Measurements from ENCODE around the gene STAU1. TPM values are rescaled to one million over a fixed set of nuclear protein-coding genes. Genes with fewer than 3 reads are reported as not detected.
"Not testable (repeated sequence)": the region's sequence is repeated elsewhere in the genome, so short reads cannot be mapped to it uniquely, and the experiment has no call there.

The STAU1 gene, protein sequence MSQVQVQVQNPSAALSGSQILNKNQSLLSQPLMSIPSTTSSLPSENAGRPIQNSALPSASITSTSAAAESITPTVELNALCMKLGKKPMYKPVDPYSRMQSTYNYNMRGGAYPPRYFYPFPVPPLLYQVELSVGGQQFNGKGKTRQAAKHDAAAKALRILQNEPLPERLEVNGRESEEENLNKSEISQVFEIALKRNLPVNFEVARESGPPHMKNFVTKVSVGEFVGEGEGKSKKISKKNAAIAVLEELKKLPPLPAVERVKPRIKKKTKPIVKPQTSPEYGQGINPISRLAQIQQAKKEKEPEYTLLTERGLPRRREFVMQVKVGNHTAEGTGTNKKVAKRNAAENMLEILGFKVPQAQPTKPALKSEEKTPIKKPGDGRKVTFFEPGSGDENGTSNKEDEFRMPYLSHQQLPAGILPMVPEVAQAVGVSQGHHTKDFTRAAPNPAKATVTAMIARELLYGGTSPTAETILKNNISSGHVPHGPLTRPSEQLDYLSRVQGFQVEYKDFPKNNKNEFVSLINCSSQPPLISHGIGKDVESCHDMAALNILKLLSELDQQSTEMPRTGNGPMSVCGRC
- total RNA-seq (2014; rRNA removed; shearing (Covaris generic)): 34.7 and 47.4 TPM in 2 replicates

- DNase-seq (ENCODE audit: low spot score): peak; percentile 91
Measured at GRCh38 chr20:49187851-49188641, at the start of gene STAU1. Gene STAU1, minus strand, starts transcription at chr20:49188334. Its CDS starts 22,133 bp downstream, at chr20:49166201.

DNA sequence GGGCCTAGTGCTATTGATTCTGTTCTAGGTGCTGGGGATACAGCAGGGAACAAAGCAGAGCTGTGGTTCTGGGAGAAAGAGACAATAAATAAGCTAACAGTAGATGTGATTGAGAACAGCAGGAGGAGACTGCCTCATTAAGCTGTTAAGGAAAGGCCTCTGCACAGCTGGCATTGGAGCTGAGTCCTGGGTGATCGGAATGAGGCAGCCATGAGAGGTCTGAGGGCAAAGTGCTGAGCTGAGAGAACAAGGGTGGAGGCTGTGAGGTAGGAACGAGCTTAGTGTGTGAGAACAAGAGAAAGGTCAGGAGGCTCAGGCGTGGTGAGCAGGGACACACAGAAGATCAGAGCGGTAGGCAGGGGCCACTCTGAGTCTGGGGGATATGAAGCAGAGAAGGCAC lies 49.4 kb upstream of the STAU1 start:
- DNase-seq (ENCODE audit: low spot score): no peak

DNA sequence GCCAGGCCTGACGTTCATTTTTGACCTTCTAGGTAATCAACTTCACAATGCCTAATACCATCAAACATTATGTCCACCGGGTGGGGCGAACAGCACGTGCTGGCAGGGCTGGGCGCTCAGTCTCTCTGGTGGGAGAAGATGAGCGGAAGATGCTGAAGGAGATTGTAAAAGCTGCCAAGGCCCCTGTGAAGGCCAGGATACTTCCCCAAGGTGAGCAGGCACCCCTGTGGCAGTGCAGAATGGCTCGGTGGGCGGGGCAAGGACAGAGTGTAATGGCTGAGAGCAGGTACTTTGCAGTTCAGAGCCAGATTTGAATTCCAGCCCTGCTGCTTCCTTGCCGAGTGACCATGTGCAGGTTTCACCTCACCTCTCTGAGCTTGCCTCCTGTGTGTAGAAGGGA lies 48.2 kb upstream of the STAU1 start:
- DNase-seq (ENCODE audit: low spot score): no peak

- DNase-seq (ENCODE audit: low spot score): no peak
Measured at GRCh38 chr20:49234831-49235230, 46.7 kb upstream of the STAU1 start.

DNA sequence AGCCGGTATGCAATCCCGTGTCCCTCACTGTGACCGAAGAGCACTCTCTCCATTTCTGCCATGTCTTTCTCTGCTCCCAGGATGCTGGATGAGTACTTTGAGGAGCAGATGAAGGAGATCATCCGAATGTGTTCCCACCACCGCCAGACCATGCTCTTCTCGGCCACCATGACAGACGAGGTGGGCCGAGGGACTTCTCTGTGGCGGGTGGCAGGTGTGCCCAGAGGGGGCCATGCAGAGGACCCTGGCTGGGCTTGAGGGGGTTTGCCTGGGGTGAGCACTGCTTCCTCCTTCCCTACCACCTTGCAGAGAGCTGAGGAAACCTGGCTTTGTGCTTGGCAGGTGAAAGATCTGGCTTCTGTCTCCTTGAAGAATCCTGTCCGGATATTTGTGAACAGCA lies 45.1 kb upstream of the STAU1 start:
- DNase-seq (ENCODE audit: low spot score): no peak

GRCh38 chr20:49231471-49231870 lies 43.3 kb upstream of the STAU1 start:
- no peak for DNase-seq (ENCODE audit: low spot score)

GRCh38 chr20:49230561-49231133 lies 42.5 kb upstream of the STAU1 start:
- peak; percentile 19 for DNase-seq (ENCODE audit: low spot score)

GRCh38 chr20:49230021-49230420 lies 41.9 kb upstream of the STAU1 start:
- no peak for DNase-seq (ENCODE audit: low spot score)

DNA sequence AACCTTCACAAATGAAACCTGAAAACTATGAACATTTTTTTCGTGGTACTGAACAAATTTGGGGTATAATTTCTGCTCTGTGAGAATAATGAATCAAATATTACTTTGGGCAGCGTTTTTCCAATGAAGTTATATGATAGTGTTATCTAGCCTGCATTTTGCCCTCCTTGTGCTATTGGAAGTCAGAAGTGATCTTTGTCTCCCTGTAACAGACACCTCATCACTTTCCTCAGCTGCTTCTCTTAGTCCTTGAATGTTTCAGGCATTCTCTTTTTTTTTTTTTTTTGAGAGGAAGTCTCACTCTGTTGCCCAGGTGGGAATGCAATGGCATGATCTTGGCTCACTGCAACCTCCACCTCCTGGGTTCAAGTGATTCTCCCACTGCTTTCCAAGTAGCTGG lies 41.2 kb upstream of the STAU1 start:
- no peak for DNase-seq (ENCODE audit: low spot score)

DNA sequence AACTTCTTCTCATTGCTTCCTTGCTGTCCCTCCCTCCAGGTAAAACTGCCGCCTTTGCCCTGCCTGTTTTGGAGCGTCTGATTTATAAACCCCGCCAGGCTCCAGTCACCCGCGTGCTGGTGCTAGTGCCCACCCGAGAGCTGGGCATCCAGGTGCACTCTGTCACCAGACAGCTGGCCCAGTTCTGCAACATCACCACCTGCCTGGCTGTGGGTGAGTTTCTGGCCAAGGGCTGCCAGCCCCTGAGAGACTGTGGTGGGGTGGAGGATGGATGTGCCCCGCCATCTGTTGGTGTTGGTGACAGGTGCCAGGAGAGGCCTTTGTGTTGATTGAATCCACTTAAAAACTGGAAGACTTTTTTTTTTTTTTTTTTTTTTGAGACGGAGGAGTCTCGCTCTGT lies 40.5 kb upstream of the STAU1 start:
- DNase-seq (ENCODE audit: low spot score): no peak

- DNase-seq (ENCODE audit: low spot score): no peak
Measured at GRCh38 chr20:49225896-49226295, 37.8 kb upstream of the STAU1 start.

- DNase-seq (ENCODE audit: low spot score): no peak
Measured at GRCh38 chr20:49219924-49220831, 32.0 kb upstream of the STAU1 start.

DNA sequence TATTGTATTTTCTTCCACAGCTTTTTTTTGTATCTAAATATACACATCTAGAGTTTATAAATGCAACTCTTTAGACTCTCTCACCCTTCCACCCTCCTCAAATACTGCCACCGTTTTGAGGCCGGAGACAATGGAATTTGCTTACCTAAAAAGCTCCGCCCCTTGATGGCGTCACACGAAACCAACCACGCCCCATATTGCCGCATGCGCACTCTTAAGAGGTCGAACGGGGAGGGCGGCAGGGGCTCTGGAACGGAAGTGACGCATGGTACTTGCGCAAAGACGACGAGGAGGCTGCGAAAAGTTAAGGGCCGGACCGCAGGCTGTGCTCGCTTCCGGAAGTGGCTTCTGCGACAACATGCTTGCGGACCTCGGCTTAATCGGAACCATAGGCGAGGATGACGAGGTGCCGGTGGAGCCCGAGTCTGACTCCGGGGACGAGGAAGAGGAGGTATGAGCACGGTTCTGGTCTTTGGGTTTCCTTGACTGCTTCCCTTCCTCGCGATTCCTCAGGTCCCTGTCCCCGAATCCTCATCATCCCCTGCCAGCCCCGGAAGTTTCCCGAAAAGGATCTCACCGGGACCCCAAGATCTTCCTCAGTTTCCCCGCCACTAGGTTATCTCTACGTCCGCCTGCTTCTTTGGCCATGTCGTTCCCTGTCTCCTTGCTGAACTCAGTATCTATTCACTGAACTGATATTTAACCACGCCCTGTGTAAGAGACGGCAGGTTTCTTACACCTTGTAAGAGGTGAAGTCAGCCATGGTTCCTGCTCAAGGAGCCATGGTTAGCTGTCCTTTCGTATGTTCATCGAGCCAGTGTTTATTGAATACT lies 31.2 kb upstream of the STAU1 start, which contains the start of gene DDX27:
Gene DDX27 (plus strand): TSS at position 326 of the 833 bp plus-strand sequence. CDS start 33 bp downstream, at position 359.
- DNase-seq (ENCODE audit: low spot score): peak; percentile 98

DNA sequence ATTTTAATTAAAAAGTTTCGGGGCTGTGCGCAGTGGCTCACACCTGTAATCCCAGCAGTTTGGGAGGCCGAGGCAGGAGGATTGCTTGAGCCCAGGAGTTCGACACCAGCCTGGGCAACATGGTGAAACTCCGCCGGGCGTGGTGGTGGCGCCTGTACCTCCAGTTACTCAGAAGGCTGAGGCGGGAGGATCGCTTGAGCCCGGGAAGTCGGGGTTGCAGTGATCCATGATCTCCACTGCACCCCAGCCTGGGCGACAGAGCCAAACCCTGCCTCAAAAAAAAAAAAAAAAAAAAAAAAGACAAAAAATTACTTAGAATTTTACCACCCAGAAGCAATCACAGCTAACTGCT lies 30.6 kb upstream of the STAU1 start:
- DNase-seq (ENCODE audit: low spot score): not testable (repeated sequence)

- DNase-seq (ENCODE audit: low spot score): peak; percentile 89
Measured at GRCh38 chr20:49216991-49217578, 29.0 kb upstream of the STAU1 start.

DNA sequence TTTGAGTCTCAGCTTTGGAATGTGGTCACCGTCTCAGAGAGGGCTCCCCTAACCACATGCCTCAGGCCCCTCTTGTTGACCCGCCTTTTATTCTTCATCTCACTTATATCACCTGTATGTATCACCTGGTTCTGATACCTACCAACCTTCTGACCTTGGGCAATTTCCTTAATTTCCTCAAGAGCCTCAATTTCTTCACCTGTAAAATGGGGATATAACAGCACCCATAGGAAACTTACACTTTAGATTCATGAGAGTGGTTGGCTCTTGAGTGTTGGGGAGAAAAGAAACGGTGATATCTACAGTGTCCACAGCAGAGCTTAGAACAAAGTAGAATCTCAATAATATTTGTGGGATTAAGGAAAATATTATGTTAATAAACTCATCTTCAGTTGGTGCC lies 27.1 kb upstream of the STAU1 start:
- no peak for DNase-seq (ENCODE audit: low spot score)

DNA sequence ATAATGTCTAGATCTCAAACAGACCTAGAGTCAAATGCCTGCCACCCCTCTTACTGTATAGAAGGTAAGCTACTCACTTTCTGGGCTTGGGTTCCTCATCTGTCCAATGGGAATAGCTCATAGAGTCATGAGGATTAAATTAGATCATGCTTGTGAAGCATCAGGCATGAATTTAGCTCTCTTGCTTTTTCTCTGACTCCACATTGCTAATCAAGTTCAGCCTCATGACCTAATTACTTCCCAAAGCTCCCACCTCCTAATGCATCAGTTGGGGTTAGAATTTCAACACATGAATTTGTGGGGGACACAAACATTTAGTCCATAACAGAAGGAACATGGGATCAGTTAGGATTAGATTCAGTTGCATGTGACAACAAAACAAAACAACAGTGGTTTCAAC lies 26.4 kb upstream of the STAU1 start:
- no peak for DNase-seq (ENCODE audit: low spot score)

- DNase-seq (ENCODE audit: low spot score): no peak
Measured at GRCh38 chr20:49210757-49211110, 22.6 kb upstream of the STAU1 start.

DNA sequence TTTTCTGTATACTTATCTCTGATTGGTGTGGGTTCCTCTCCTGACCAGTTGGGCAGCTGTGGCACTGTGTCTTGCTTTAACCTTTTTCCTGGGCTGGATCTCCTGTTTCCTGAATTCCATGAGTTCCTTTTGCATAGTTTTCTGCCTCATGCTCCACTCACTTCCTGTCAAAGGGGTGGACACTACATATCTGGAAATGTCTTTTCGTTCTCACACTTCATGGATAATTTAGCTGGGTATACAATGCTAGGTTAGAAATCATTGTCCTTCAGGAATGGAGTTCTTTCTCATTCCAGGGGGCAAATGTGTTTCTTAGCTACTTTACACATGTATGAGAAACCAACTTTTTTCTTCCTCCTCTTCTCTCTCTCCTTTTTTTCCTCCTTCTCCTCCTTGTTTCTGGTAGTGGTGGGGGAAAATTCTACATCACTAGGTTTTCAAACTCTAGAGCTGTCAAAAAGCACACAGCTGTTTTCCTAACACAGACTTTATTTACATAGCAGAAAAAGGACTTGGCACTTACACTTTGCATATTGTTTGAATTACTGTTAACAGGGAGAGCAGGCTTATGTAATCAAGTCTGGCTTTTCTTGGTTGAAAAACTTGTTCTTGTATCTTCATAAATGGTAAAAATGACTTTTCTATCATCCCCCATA lies 22.1 kb upstream of the STAU1 start:
- no peak for DNase-seq (ENCODE audit: low spot score)
